Mesenchymal stem cell (in vitro differentiated cells and primary cell): ENCODE results near the gene KLF4.
A peak's percentile ranks its signal among the peaks of the same experiment; 100 is the strongest.
"Not testable (repeated sequence)": the region's sequence is repeated elsewhere in the genome, so short reads cannot be mapped to it uniquely, and the experiment has no call there.

Experiments
- DNase-seq: peaks from one replicate; pipeline ENCODE4 v3.0.0-alpha.2; 2013
- H2AFZ ChIP-seq: one replicate; pipeline ENCODE4 v1.6.1; 2013; ENCODE audit warnings: low read depth, mild to moderate bottlenecking, control low read depth, inconsistent platforms, low read length, moderate library complexity
- H2AK5ac ChIP-seq: 2 replicates; pipeline ENCODE4 v1.6.1; 2013; ENCODE audit warnings: low read length, moderate library complexity, mild to moderate bottlenecking, inconsistent platforms; ENCODE audit not compliant: severe bottlenecking
- H2BK120ac ChIP-seq: one replicate; pipeline ENCODE4 v1.6.1; 2013; ENCODE audit warnings: low read depth, mild to moderate bottlenecking, inconsistent platforms, low read length, moderate library complexity
- H2BK12ac ChIP-seq, 2 experiments: one replicate each; pipeline ENCODE4 v1.6.1; 2013; ENCODE audit warnings: inconsistent platforms in 2 of 2, low read length in 2 of 2, mild to moderate bottlenecking in 2 of 2, moderate library complexity in 2 of 2, control low read depth in 1 of 2
- H2BK15ac ChIP-seq: one replicate; pipeline ENCODE4 v1.6.1; 2013; ENCODE audit warnings: mild to moderate bottlenecking, low read depth, inconsistent platforms; ENCODE audit not compliant: poor library complexity, severe bottlenecking
- H2BK5ac ChIP-seq: 2 replicates; pipeline ENCODE4 v1.6.1; 2013; ENCODE audit warnings: low read depth, mild to moderate bottlenecking, low read length, control low read depth, inconsistent platforms; ENCODE audit not compliant: poor library complexity, severe bottlenecking
- H3K14ac ChIP-seq, 2 experiments: one replicate each; pipeline ENCODE4 v1.6.1; 2013; ENCODE audit warnings: inconsistent platforms in 2 of 2, low read length in 2 of 2, control low read depth in 1 of 2, mild to moderate bottlenecking in 1 of 2, moderate library complexity in 1 of 2
- H3K18ac ChIP-seq, 2 experiments: one replicate each; pipeline ENCODE4 v1.6.1; 2013; ENCODE audit warnings: inconsistent platforms in 2 of 2, low read length in 2 of 2, control low read depth in 1 of 2, low read depth in 1 of 2, mild to moderate bottlenecking in 1 of 2
- H3K23ac ChIP-seq, 2 experiments: one replicate each; pipeline ENCODE4 v1.6.1; 2013; ENCODE audit warnings: inconsistent platforms in 2 of 2, low read length in 2 of 2, mild to moderate bottlenecking in 2 of 2, moderate library complexity in 2 of 2, control low read depth in 1 of 2
- H3K27ac ChIP-seq: 2 replicates; pipeline ENCODE4 v1.5.1; 2013; ENCODE audit warnings: mild to moderate bottlenecking, moderate library complexity, low read length, control low read depth, inconsistent platforms; ENCODE audit not compliant: poor library complexity, severe bottlenecking
- H3K27me3 ChIP-seq, 2 experiments: 2 replicates each; pipeline versions ENCODE4 v1.6.1 to v1.7.0; 2013; ENCODE audit warnings: low read length in 2 of 2, mild to moderate bottlenecking in 2 of 2, moderate library complexity in 2 of 2, control low read depth in 1 of 2, inconsistent platforms in 1 of 2; ENCODE audit not compliant: control insufficient read depth in 1 of 2, insufficient read depth in 1 of 2
- H3K36me3 ChIP-seq, 2 experiments: 2 replicates each; pipeline versions ENCODE4 v1.6.1 to v1.7.0; 2013; ENCODE audit warnings: low read length in 2 of 2, control low read depth in 1 of 2, inconsistent platforms in 1 of 2, low read depth in 1 of 2, mild to moderate bottlenecking in 1 of 2; ENCODE audit not compliant: insufficient read depth in 2 of 2, control insufficient read depth in 1 of 2
- H3K4ac ChIP-seq, 2 experiments: one replicate each; pipeline ENCODE4 v1.6.1; 2013; ENCODE audit warnings: inconsistent platforms in 2 of 2, low read length in 2 of 2, mild to moderate bottlenecking in 2 of 2, moderate library complexity in 2 of 2, control low read depth in 1 of 2, low read depth in 1 of 2
- H3K4me1 ChIP-seq: 2 replicates; pipeline ENCODE4 v1.6.1; 2013; ENCODE audit warnings: low read depth, low read length, control low read depth; ENCODE audit not compliant: control insufficient read depth, insufficient read depth
- H3K4me2 ChIP-seq: 2 replicates; pipeline ENCODE4 v1.6.1; 2013; ENCODE audit warnings: low read length, mild to moderate bottlenecking, inconsistent platforms; ENCODE audit not compliant: poor library complexity, severe bottlenecking
- H3K4me3 ChIP-seq, 2 experiments: 2 replicates each; pipeline versions ENCODE4 v1.5.1 to v1.7.0; 2013; ENCODE audit warnings: low read length in 2 of 2, mild to moderate bottlenecking in 2 of 2, control low read depth in 1 of 2, low read depth in 1 of 2; ENCODE audit not compliant: insufficient read depth in 1 of 2
- H3K79me1 ChIP-seq: replicated peaks from 2 replicates; pipeline ENCODE4 v1.6.1; 2013; ENCODE audit warnings: mild to moderate bottlenecking, control low read depth, low read length, inconsistent platforms; ENCODE audit not compliant: poor library complexity, severe bottlenecking
- H3K9ac ChIP-seq: 2 replicates; pipeline ENCODE4 v1.7.0; 2013; ENCODE audit warnings: mild to moderate bottlenecking, low read length, moderate library complexity
- H3K9me3 ChIP-seq: 2 replicates; pipeline ENCODE4 v1.7.0; 2013; ENCODE audit warnings: mild to moderate bottlenecking, low read length; ENCODE audit not compliant: control insufficient read depth
- H4K8ac ChIP-seq: one replicate; pipeline ENCODE4 v1.6.1; 2013; ENCODE audit warnings: inconsistent platforms, mild to moderate bottlenecking, low read length, moderate library complexity
- H4K91ac ChIP-seq: one replicate; pipeline ENCODE4 v1.6.1; 2013; ENCODE audit warnings: mild to moderate bottlenecking, low read length, inconsistent platforms
- WGBS: methylation state at CpG from one replicate; pipeline ENCODE4 v1.1.7; 2013; ENCODE audit warnings: mixed read lengths; 5-methylcytosine and 5-hydroxymethylcytosine counted together

KLF4 gene

GRCh38 chr9:107496976-107497375 is 7.4 kb upstream of the KLF4 start:
- Histone ChIP-seq H3K27ac (no peak overlapping the region), H3K23ac (no peak overlapping the region), H3K4ac (no peak overlapping the region), H2BK15ac (no peak overlapping the region), H3K14ac (no peak overlapping the region), H3K36me3 (no peaks in the 10 kb centered on the region), H3K9ac (peak overlapping the region; percentile 15), H3K79me1 (no peaks in the 10 kb centered on the region), H2BK12ac (no peak overlapping the region), H2AFZ (no peak overlapping the region), H3K4me3 (no peak overlapping the region), H2BK120ac (no peak overlapping the region), H2AK5ac (no peak overlapping the region), H4K91ac (no peak overlapping the region), H3K18ac (no peak overlapping the region), H3K4me1 (no peaks in the 10 kb centered on the region), H4K8ac (no peak overlapping the region), H3K4me2 (no peak overlapping the region), H2BK5ac (no peak overlapping the region), H3K9me3 (no peaks in the 10 kb centered on the region), H3K27me3 (peaks cover 0 to 4% of the 10 kb centered on the region in 2 experiments)
- WGBS: 57% methylated on average over 2 of the region's 2 CpGs
- DNase-seq: no peak

DNA sequence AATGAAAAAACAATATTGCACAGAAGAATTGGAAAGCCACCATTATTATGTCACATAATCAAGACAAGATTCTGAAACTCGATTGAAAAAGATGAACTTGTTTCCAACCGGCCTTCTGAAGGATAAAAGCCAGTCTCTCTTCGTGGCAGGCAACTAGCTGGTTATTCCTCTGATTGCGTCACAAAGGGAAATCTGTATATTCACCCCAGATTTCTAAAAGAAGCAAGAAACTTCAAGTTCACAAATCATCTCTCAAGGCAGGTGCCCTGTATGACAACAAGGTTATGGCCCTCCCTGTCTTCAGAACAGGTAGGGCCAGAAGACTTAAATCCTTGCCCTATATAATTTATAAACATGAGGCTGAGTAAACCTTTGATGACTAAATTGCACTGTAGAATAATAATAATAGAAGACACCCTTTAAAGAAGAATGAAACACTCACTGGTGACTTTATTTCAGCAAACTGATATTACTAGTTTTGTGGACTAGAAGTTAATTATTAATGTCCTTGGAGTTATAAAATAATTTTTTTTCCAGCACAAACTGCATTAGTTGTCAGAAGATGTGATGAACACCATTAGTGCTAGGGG is 2.9 kb upstream of the KLF4 start:
- H4K91ac ChIP-seq: no peak overlapping the region
- no peak overlapping the region for H2BK15ac ChIP-seq
- H3K4me1 ChIP-seq: peaks cover 32% of the 10 kb centered on the region
- no peak overlapping the region for H2BK120ac ChIP-seq
- no peak overlapping the region for H3K18ac ChIP-seq
- H2BK5ac ChIP-seq: no peak overlapping the region
- peak overlapping the region; percentile 39 for H3K9ac ChIP-seq
- no peak overlapping the region for H4K8ac ChIP-seq
- H2BK12ac ChIP-seq: no peak overlapping the region
- H3K27me3 ChIP-seq: peaks cover 0 to 18% of the 10 kb centered on the region in 2 experiments
- no peaks in the 10 kb centered on the region for H3K9me3 ChIP-seq
- no peak overlapping the region for H2AK5ac ChIP-seq
- H3K23ac ChIP-seq: no peak overlapping the region
- H3K79me1 ChIP-seq: peaks cover 2% of the 10 kb centered on the region
- peak; percentile 42 for DNase-seq
- no peak overlapping the region for H3K4me2 ChIP-seq
- H3K14ac ChIP-seq: no peak overlapping the region
- no peak overlapping the region for H3K4me3 ChIP-seq
- peaks cover under 1 to 6% of the 10 kb centered on the region in 2 experiments for H3K36me3 ChIP-seq
- no peak overlapping the region for H3K4ac ChIP-seq
- H3K27ac ChIP-seq: no peak overlapping the region
- WGBS: 90% methylated on average over 4 of the region's 4 CpGs
- no peak overlapping the region for H2AFZ ChIP-seq

DNA sequence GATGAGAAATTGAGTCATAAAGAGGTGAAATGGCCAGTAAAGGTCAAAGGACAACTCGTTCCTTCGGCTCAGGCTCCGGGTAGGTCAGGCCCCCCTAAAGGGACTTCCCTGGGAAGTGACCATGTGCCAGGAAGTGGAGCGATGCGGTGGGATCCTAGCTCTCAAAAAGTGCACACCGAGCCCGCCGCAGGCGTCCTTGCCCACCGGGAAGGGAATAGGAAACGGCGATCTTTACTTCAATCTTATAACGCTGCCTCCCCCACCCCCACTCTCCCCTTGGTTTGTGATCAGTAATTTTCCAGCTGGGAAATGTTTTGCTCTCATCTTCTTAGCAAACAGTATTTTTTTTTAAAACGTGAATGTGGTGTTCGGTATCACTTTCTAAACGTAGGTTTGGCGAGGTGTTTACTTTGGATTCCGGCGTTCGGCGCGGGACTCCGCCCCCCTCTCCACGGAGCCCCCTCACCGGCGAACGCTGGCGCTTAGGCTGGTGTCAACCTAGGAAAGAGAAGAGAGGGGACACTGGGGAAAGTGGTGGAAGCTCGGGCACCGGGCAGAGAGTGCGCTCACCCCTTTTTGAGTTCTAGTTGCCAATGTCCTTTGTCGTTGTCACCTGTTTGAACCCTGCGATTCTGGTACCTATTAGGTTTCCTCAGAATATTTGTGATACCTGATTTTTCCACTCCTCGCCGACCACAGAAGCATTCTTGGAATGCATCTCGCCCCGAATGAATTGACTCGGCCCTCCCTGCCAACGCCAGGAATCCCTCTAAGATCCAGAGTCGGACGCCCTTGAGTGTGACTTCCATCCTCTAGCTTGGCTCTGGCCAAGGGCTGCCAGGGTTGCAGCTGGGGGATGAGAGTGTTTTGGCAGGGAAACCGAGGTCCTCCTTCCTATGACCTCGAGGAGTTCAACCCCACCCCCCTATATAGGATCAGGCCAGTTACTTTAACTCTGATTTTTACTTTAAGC is 1.8 kb upstream of the KLF4 start:
- Histone ChIP-seq H3K9ac (peak overlapping the region; percentile 96), H3K4ac (no peak overlapping the region)
- WGBS: 6% methylated on average over 34 of the region's 43 CpGs

DNA sequence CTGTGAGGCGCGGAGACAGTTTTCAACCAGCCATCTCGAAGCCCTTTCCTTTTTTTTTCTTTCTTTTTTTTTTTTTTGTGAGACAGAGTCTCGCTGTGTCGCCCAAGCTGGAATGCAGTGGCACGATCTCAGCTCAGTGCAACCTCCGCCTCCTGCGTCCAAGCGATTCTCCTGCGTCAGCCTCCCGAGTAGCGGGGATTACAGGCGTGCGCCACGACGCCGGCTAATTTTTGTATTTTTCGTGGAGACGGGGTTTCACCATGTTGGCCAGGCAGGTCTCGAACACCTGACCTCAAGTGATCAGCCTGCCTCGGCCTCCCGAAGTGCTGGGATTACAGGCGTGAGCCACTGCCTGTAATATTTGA is 1.0 kb upstream of the KLF4 start:
- H4K8ac ChIP-seq, DNase-seq, H3K9me3 ChIP-seq, H2BK12ac ChIP-seq, H3K18ac ChIP-seq, H3K27ac ChIP-seq, H3K4ac ChIP-seq, H3K14ac ChIP-seq, H2BK5ac ChIP-seq, H3K23ac ChIP-seq, H2AK5ac ChIP-seq, H2AFZ ChIP-seq, H3K79me1 ChIP-seq, H4K91ac ChIP-seq: not testable (repeated sequence)
- Histone ChIP-seq H3K27me3 (peaks cover 0 to 25% of the 10 kb centered on the region in 2 experiments), H3K4me1 (peaks cover 34% of the 10 kb centered on the region), H2BK15ac (peak overlapping the region; percentile 96), H3K36me3 (peaks cover 6 to 19% of the 10 kb centered on the region in 2 experiments), H3K9ac (peak overlapping the region; percentile 96), H2BK120ac (peak overlapping the region; percentile 71), H3K4me2 (peak overlapping the region; percentile 93), H3K4me3 (peak overlapping the region; percentile 33 to 77)
- WGBS: 7% methylated on average over 20 of the region's 23 CpGs

More for the DNA sequence above, 1.8 kb upstream of the KLF4 start:
- Histone ChIP-seq H3K79me1 (peaks cover 2% of the 10 kb centered on the region), H3K9me3 (no peaks in the 10 kb centered on the region), H3K4me1 (peaks cover 34% of the 10 kb centered on the region), H2AK5ac (no peak overlapping the region), H3K4me2 (peak overlapping the region; percentile 61), H2BK15ac (no peak overlapping the region), H3K23ac (no peak overlapping the region), H2BK120ac (peak overlapping the region; percentile 11), H4K8ac (no peak overlapping the region), H3K14ac (no peak overlapping the region), H3K18ac (peak overlapping the region in 1 of 2 experiments; percentile 28), H2AFZ (no peak overlapping the region), H3K36me3 (peaks cover 6 to 11% of the 10 kb centered on the region in 2 experiments), H2BK12ac (no peak overlapping the region), H2BK5ac (no peak overlapping the region), H3K27ac (no peak overlapping the region), H3K27me3 (peaks cover 0 to 25% of the 10 kb centered on the region in 2 experiments), H4K91ac (no peak overlapping the region), H3K4me3 (peak overlapping the region in 1 of 2 experiments; percentile 77)
- DNase-seq: peak; percentile 71
